ENCODE data around the gene PLEKHB1.

PLEKHB1 gene

DNA sequence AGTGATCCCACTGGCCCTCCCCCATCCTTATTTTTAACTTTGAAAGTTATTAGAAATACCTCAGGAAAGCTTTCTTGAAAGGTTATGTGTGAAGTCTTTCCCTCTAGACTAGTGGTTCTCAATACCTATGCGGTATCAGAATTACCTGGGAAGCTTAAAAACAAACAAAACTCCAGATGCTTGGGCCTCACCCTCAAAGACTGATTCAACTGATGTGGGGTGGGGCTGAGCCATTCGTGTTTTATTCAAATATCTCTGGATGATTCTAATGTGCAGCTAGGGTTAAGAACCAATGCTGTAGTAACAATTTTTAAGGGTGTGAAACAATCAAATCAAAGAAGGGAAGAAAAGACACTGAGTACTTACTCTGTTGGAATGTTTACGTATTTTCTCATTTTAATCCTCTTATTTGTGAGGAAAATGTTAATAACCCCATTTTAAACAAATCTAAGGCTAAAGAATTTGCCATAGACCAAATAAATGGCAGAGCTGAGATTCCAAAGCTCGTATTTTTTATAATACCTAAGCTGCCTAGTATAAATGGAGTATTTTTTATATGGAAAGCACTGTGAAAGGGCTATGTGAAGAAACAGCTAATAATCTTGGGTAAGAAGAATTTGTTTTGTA lies 47.6 kb downstream of the PLEKHB1 start:
- DNase-seq = no peak

DNA sequence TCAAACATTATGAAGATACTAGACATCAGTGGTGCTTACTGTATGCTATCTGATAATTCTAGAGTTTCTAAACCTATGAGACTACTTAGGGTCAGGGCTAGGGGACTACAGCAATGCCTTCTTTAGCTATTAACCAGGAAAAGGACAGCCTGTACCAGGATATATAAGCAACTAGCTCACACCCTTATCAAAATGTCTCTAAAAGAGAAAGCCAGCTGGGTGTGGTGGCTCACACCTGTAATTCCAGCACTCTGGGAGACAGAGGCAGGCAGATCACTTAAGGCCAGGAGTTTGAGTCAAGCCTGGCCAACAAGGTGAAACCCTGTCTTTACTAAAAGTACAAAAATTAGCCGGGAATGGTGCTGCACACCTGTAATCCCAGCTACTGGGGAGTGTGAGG lies 58.7 kb downstream of the PLEKHB1 start:
- DNase-seq = no peak

DNA sequence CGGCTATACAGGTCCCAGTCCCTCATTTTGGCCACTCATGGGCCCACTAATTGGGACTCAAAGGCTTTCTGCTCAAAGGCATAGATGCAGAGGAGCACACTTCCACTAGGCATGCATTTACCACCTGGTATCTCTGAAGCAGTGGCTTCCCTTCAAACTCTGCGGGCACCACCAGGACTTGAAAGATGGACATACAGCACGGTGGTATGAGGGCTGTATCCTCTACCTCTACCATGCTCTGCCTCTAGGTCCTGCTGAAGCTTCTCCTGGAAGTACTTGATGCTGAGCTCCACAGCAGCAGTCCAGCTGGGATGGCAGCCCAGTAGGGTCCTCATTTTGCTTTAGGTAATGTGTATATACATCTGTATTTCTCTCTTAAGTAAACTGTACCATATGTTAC lies 64.6 kb downstream of the PLEKHB1 start:
- DNase-seq = no peak
